Gastroesophageal sphincter (tissue), 4 donors: ENCODE measurements around the gene PRR36. TPM values are rescaled to one million over a fixed set of nuclear protein-coding genes. Genes with fewer than 3 reads are reported as not detected.

Experiments used
- ATAC-seq: fragments of 150-250 bp; one replicate; pipeline ENCODE4 v1.9.1; 2016; ENCODE audit warnings: mild to moderate bottlenecking, moderate library complexity
- H3K27ac ChIP-seq, 4 donors: fragments of 200-600 bp; sonication (generic) in 3 of 4; 1 replicate in 3 of 4; 2 replicates in 1 of 4; pipeline ENCODE4 v1.5.1; 2016 to 2019
- H3K27me3 ChIP-seq: fragments of 200-600 bp; sonication (generic); one replicate; pipeline ENCODE4 v1.5.1; 2019
- H3K36me3 ChIP-seq, 2 donors: fragments of 200-600 bp; sonication (generic); one replicate each; pipeline ENCODE4 v1.5.1; 2019; ENCODE audit warnings: control low read depth in 1 of 2
- H3K4me1 ChIP-seq, 3 donors: fragments of 200-600 bp; sonication (generic); 1 replicate in 2 of 3; 2 replicates in 1 of 3; pipeline ENCODE4 v1.5.1; 2016 to 2019; ENCODE audit warnings: control low read depth in 2 of 3
- H3K4me3 ChIP-seq, 2 donors: fragments of 200-600 bp; sonication (generic); one replicate each; pipeline ENCODE4 v1.5.1; 2019; ENCODE audit warnings: mild to moderate bottlenecking in 1 of 2, moderate library complexity in 1 of 2
- H3K9me3 ChIP-seq, 3 donors: fragments of 200-600 bp; sonication (generic); one replicate each; pipeline ENCODE4 v1.5.1; 2017 to 2019; ENCODE audit warnings: control low read depth in 2 of 3
- EP300 ChIP-seq: sonication (generic); formaldehyde crosslinking; IDR thresholded peaks from one replicate; pipeline ENCODE4 v1.6.1; 2017; ENCODE audit warnings: antibody characterized with exemption, mild to moderate bottlenecking
- POLR2A ChIP-seq, 2 donors: fragments of 450-650 bp; IDR thresholded peaks; one replicate each; pipeline ENCODE4 v1.6.1; 2017; ENCODE audit warnings: antibody characterized with exemption in 2 of 2, mild to moderate bottlenecking in 2 of 2, moderate library complexity in 1 of 2
- POLR2AphosphoS5 ChIP-seq: sonication (generic); formaldehyde crosslinking; IDR thresholded peaks from one replicate; pipeline ENCODE4 v1.6.1; 2017; ENCODE audit warnings: antibody characterized with exemption
- WGBS, 2 donors: methylation state at CpG; one replicate each; pipeline ENCODE4 v1.1.5; 2018; ENCODE audit warnings: low coverage in 1 of 2; 5-methylcytosine and 5-hydroxymethylcytosine counted together
- total RNA-seq, 4 donors: library from RNA; depleted of rRNA; stranded (reverse); fragments of >200 nt; gene quantifications; one replicate each; pipeline ENCODE4 v1.1.0, GENCODE V29; 2016
- TF ChIP-seq, protein P1 (sequence below), 4 experiments: fragments of 200-600 bp in 2 of 4; fragments of 450-650 bp in 2 of 4; sonication (generic) in 1 of 4; IDR thresholded peaks; one replicate each; pipeline ENCODE4 v1.5.1; 2017 to 2019; ENCODE audit warnings: antibody characterized with exemption in 4 of 4, mild to moderate bottlenecking in 2 of 4, moderate library complexity in 2 of 4

PRR36 gene
- total RNA-seq, 4 donors from 2014 or later: not detected

DNA sequence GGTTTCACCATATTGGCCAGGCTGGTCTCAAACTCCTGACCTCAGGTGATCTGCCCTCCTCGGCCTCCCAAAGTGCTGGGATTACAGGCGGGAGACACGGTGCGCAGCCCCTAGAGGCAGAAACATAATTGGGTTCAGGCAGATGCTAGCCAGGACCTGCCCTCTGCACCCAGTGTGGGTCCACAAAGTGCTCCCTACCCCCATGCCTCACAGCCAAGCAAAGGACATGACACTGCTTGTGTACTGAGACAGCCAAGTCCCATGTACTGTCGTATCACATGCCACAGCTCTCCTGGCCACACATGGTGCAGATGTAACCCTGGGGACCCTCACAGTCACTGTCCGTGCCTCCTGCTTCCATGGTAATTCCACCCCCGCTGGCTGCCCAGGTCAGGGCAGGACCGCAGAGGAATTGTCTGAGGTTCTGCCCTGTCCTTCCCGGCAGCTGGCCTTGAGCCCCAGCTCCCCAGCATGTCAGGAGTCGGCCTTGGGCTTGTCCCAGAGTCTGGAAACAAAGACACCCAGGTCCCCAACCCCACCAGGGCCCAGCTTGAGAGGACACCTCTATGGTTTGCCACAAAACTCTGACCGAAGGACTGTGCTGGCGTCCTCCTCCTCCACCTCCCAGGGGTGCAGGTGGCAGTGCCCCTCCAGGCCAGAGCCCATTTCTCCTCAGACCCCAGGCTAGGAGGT lies 7.6 kb downstream of the PRR36 start:
- no peak for ATAC-seq
- no peak for TF ChIP-seq POLR2A (IDR thresholded peaks at IDR 0.05)
- TF ChIP-seq EP300: no peak
- no peak for TF ChIP-seq POLR2AphosphoS5
- TF ChIP-seq, protein P1, sequence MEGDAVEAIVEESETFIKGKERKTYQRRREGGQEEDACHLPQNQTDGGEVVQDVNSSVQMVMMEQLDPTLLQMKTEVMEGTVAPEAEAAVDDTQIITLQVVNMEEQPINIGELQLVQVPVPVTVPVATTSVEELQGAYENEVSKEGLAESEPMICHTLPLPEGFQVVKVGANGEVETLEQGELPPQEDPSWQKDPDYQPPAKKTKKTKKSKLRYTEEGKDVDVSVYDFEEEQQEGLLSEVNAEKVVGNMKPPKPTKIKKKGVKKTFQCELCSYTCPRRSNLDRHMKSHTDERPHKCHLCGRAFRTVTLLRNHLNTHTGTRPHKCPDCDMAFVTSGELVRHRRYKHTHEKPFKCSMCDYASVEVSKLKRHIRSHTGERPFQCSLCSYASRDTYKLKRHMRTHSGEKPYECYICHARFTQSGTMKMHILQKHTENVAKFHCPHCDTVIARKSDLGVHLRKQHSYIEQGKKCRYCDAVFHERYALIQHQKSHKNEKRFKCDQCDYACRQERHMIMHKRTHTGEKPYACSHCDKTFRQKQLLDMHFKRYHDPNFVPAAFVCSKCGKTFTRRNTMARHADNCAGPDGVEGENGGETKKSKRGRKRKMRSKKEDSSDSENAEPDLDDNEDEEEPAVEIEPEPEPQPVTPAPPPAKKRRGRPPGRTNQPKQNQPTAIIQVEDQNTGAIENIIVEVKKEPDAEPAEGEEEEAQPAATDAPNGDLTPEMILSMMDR (IDR thresholded peaks at IDR 0.05): no peak
- Histone ChIP-seq H3K4me1 (peaks cover 0 to 48% (median 19%) of the 10 kb centered on the region in 3 donors), H3K27me3 (peaks cover 73% of the 10 kb centered on the region), H3K27ac (no peak overlapping the region), H3K36me3 (peaks cover 0 to 16% of the 10 kb centered on the region in 2 donors), H3K4me3 (no peak overlapping the region), H3K9me3 (no peaks in the 10 kb centered on the region)
- 30% methylated on average over 2 of the region's 12 CpGs; no CpG with 5 or more reads in 1 of the 2 donors for WGBS, 2 donors

GRCh38 chr19:7865262-7865911 lies 8.8 kb downstream of the PRR36 start:
- no peak overlapping the region for H3K27ac ChIP-seq
- peaks cover 0 to 42% (median 16%) of the 10 kb centered on the region in 3 donors for H3K4me1 ChIP-seq
- H3K4me3 ChIP-seq: no peak overlapping the region
- H3K9me3 ChIP-seq: no peaks in the 10 kb centered on the region
- ATAC-seq: no peak
- peaks cover 0 to 27% of the 10 kb centered on the region in 2 donors for H3K36me3 ChIP-seq
- TF ChIP-seq POLR2AphosphoS5: no peak
- TF ChIP-seq EP300: no peak
- TF ChIP-seq POLR2A (IDR thresholded peaks at IDR 0.05): no peak
- TF ChIP-seq, protein P1 (IDR thresholded peaks at IDR 0.05): no peak
- 39 to 53% methylated on average over 7 to 10 of the region's 10 CpGs for WGBS, 2 donors
- peaks cover 84% of the 10 kb centered on the region for H3K27me3 ChIP-seq

- no peak for ATAC-seq
- Histone ChIP-seq H3K27ac (no peak overlapping the region), H3K9me3 (no peaks in the 10 kb centered on the region), H3K4me1 (peaks cover 0 to 37% (median 13%) of the 10 kb centered on the region in 3 donors), H3K36me3 (peaks cover 0 to 34% of the 10 kb centered on the region in 2 donors), H3K4me3 (no peak overlapping the region), H3K27me3 (peaks cover 92% of the 10 kb centered on the region)
- TF ChIP-seq EP300: no peak
- TF ChIP-seq, protein P1 (IDR thresholded peaks at IDR 0.05): no peak
- TF ChIP-seq POLR2AphosphoS5: no peak
- TF ChIP-seq POLR2A (IDR thresholded peaks at IDR 0.05): no peak
- 64% methylated on average over 6 of the region's 18 CpGs; no CpG with 5 or more reads in 1 of the 2 donors for WGBS, 2 donors
These were observed 9.5 kb downstream of the PRR36 start for GRCh38 chr19:7864690-7865074.

DNA sequence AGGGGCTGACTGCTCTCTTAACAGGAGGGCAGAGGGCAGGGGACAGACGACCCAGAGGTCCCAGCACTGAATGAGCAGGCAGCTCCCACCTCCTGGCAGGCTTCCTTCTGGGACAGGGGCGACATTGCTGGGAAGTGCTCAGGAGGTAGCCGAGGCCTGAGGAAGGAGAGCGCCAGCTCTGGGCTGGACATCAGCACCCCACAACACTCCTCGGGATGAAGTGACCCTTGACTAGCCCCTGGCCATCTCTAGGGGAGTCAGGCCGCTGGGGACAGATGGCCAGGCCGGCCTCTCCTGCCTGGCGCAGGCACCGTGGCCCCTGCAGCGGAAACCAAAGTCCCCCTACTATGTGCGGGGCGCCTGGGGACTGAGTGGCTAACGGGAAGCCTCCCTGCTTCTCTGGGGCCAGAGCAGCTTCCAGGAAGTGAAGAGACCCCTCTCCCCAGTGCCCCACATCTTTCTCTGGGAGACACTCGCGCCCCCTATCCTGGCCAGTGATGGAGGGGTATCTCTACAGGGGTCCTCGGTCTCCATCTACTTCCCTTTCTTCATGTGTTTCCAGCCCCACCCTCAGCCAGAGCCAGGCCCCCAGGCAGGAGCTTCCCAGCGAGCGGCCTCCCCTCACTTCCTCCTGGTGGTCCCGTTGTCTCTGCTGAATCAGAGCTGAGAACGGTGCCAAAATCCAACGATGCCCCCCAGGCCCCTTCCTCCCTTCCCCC lies 10.1 kb downstream of the PRR36 start:
- Histone ChIP-seq H3K9me3 (no peaks in the 10 kb centered on the region), H3K36me3 (peaks cover 0 to 40% of the 10 kb centered on the region in 2 donors), H3K4me1 (peaks cover 0 to 31% (median 12%) of the 10 kb centered on the region in 3 donors), H3K27ac (no peak overlapping the region), H3K4me3 (no peak overlapping the region), H3K27me3 (peaks cover 97% of the 10 kb centered on the region)
- 71 to 76% methylated on average over 3 to 5 of the region's 21 CpGs for WGBS, 2 donors
- TF ChIP-seq, protein P1 (IDR thresholded peaks at IDR 0.05): no peak
- ATAC-seq: no peak
